RWPE1 (cell line): Measurements from ENCODE around the gene PHACTR3.

Experiments
- CTCF ChIA-PET: fragments of 350-600 bp; sonication (Branson Sonifier 250); formaldehyde crosslinking; extraction: SDS; loops from one replicate; lab custom pipeline; 2021; lab: Yijun Ruan, JAX
- POLR2A ChIA-PET: fragments of 400-600 bp; formaldehyde crosslinking; extraction: SDS; loops from one replicate; lab custom pipeline; 2020; ENCODE audit warnings: antibody characterized with exemption; ENCODE audit not compliant: low non-redundant PET; lab: Yijun Ruan, JAX
- DNase-seq: peaks from one replicate; pipeline ENCODE4 v3.0.0; 2012; ENCODE audit warnings: low spot score
- H3K27ac ChIP-seq: fragments of 450-650 bp; 2 replicates; pipeline ENCODE4 v1.5.1; 2017
- CTCF ChIP-seq: fragments of 450-650 bp; conservative IDR thresholded peaks from 2 replicates; pipeline ENCODE4 v1.5.1; 2017; ENCODE audit warnings: low read depth, mild to moderate bottlenecking

Gene PHACTR3

GRCh38 chr20:59662856-59663512, 58.6 kb downstream of the PHACTR3 start:
- no peak for TF ChIP-seq CTCF
- POLR2A ChIA-PET: no interaction called here
- H3K27ac ChIP-seq: no peak overlapping the region
- CTCF ChIA-PET: interaction anchor here (0.6 kb wide), 1 partner anchor 50 kb away, joined by 3 read pairs; no protein-coding TSS in a partner anchor
- no peak for DNase-seq

DNA sequence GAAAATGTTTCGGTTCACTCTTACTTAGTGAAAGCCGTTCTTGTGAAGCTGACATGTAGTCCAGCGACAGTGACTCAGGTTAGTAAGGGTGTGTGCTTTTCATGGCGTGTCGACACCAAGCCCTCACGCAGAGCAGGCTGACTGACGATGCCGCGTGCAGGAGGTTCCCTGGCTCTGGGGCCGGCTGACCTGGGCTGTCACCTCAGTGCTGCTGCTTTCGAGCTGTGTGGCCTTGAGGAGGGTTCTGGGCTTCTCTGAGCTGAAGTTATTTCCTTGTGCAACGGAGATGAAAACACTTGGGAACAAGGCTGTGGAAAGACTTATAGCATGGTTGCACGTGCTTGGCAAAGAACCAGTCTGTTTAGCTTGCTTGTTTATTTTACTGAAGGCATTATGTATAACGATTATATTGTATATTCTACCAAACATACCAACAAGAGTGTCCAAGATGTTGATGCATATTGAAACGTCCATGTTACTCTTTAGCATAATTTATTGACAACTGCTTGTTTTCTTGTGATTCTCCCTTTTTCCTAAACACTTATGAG, 59.2 kb downstream of the PHACTR3 start:
- ChIA-PET CTCF (no interaction called here), POLR2A (no interaction called here)
- no peak for TF ChIP-seq CTCF
- no peak for DNase-seq
- no peak overlapping the region for H3K27ac ChIP-seq

- POLR2A ChIA-PET: no interaction called here
Measured at GRCh38 chr20:59664421-59664941, 60.1 kb downstream of the PHACTR3 start.

GRCh38 chr20:59665656-59666555, 61.6 kb downstream of the PHACTR3 start:
- TF ChIP-seq CTCF: no peak
- CTCF ChIA-PET: no interaction called here
- no peak overlapping the region for H3K27ac ChIP-seq
- DNase-seq: no peak
- POLR2A ChIA-PET: no interaction called here

More at GRCh38 chr20:59664421-59664941, 60.1 kb downstream of the PHACTR3 start:
- no peak for DNase-seq
- no peak for TF ChIP-seq CTCF
- no peak overlapping the region for H3K27ac ChIP-seq
- CTCF ChIA-PET: interaction anchor here (0.6 kb wide), 1 partner anchor 1055 kb away, joined by 5 read pairs; no protein-coding TSS in a partner anchor

DNA sequence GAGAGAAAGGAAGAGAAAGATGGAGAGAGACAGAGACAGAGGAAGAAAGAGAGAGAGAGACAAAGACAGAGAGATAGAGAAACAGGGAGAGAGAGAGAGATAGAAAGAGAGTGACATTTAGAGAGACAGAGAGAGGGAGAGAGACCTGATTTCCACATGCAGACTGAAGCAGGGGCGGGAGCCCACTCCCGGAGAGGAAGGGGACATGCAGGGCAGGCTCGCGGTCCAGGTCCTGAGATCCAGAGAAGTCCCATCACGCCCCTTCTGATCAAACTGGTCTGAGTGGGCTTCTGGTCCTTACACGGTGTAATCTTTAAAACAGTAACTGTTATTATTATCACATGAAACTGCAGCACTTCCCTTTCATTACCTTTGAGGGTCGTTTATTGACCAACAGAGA, 62.2 kb downstream of the PHACTR3 start:
- DNase-seq: no peak
- CTCF ChIA-PET: no interaction called here

More for the DNA sequence above, 62.2 kb downstream of the PHACTR3 start:
- no peak overlapping the region for H3K27ac ChIP-seq
- TF ChIP-seq CTCF: no peak
- POLR2A ChIA-PET: no interaction called here
